Measurements from ENCODE around the gene UGP2. TPM values are rescaled to one million over a fixed set of nuclear protein-coding genes. Genes with fewer than 3 reads are reported as not detected.

Gene UGP2
- total and polyA plus RNA-seq, 2 donors (not counting 3 experiments of a cell fraction or from before 2014, with no cell fraction given), result 14.2 to 57.7 TPM

DNA sequence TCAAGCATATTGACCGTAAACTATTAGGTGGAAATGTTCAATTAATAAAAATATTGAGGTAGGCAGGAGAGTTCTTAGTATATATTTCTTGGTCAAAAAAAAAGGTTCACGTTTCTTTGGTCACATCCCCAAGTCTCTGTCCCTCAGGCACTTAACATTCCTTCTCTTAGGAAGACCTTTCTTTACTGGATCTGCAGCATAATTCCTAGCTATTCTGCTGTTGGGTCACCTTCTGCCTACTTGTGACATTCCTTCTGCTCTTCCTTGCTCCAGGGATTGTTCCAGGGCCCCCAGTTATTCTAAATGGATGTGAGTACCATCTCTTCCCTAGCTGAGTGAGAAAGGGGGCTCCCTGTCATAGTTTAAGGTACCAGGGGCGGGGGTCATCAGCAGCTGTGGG, 4.2 kb downstream of the UGP2 start:
- dilution Hi-C loops (cut with MboI; ENCODE audit: extremely low pct_ligation_motif_present, low sequenced_read_pairs) (no loop called here), intact Hi-C loops (cut with micrococcal nuclease) (no loop called here)
- Histone ChIP-seq H4K20me1 (replicated peaks; ENCODE audit: control insufficient read depth, extremely low read depth, insufficient read depth, low read length) (peaks cover 3% of the 10 kb centered on the region), H3K79me2 (ENCODE audit: control insufficient read depth, insufficient read depth, low read length) (peaks cover 73% of the 10 kb centered on the region), H2AFZ (ENCODE audit: low read depth, low read length) (no peak overlapping the region), H3K4me1 (ENCODE audit: control insufficient read depth, extremely low read depth, insufficient read depth, low read length) (peaks cover 8% of the 10 kb centered on the region), H3K36me3 (ENCODE audit: control insufficient read depth in 2 of 2, extremely low read depth in 1 of 2, insufficient read depth in 2 of 2, low read length in 2 of 2) (no peaks in the 10 kb centered on the region), H3K9ac (replicated peaks; ENCODE audit: extremely low read depth, insufficient read depth, low read length) (no peak overlapping the region), H3K27ac (ENCODE audit: insufficient read depth, low read depth, low read length) (no peak overlapping the region), H3K9me1 (replicated peaks; ENCODE audit: control insufficient read depth, extremely low read depth, insufficient read depth, low read length) (no peaks in the 10 kb centered on the region), H3K9me3 (replicated peaks; ENCODE audit: control insufficient read depth, insufficient read depth, low read length) (no peaks in the 10 kb centered on the region), H3K27me3 (ENCODE audit: control insufficient read depth in 2 of 2, insufficient read depth in 2 of 2, low read length in 2 of 2) (no peaks in the 10 kb centered on the region), H3K4me2 (ENCODE audit: insufficient read depth, low read length) (no peak overlapping the region), H3K4me3 (replicated peaks in 1 of 3; ENCODE audit: insufficient read depth in 1 of 3, low read depth in 1 of 3, low read length in 3 of 3) (no peak overlapping the region)
- TF ChIP-seq POLR2AphosphoS5 (IDR thresholded peaks at IDR 0.05; ENCODE audit: insufficient read depth, low read depth, low read length), result no peak
- TF ChIP-seq, protein P1, sequence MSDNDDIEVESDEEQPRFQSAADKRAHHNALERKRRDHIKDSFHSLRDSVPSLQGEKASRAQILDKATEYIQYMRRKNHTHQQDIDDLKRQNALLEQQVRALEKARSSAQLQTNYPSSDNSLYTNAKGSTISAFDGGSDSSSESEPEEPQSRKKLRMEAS (IDR thresholded peaks at IDR 0.05; ENCODE audit: insufficient read depth, insufficient read length), result no peak
- TF ChIP-seq POLR2A (IDR thresholded peaks at IDR 0.05; ENCODE audit: low read depth, low read length), result no peak
- no peak for TF ChIP-seq FOS (IDR thresholded peaks at IDR 0.05; ENCODE audit: borderline replicate concordance, insufficient read depth, low read length)
- TF ChIP-seq, protein P2, sequence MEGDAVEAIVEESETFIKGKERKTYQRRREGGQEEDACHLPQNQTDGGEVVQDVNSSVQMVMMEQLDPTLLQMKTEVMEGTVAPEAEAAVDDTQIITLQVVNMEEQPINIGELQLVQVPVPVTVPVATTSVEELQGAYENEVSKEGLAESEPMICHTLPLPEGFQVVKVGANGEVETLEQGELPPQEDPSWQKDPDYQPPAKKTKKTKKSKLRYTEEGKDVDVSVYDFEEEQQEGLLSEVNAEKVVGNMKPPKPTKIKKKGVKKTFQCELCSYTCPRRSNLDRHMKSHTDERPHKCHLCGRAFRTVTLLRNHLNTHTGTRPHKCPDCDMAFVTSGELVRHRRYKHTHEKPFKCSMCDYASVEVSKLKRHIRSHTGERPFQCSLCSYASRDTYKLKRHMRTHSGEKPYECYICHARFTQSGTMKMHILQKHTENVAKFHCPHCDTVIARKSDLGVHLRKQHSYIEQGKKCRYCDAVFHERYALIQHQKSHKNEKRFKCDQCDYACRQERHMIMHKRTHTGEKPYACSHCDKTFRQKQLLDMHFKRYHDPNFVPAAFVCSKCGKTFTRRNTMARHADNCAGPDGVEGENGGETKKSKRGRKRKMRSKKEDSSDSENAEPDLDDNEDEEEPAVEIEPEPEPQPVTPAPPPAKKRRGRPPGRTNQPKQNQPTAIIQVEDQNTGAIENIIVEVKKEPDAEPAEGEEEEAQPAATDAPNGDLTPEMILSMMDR (IDR thresholded peaks at IDR 0.05; ENCODE audit: extremely low read depth in 1 of 2, insufficient read depth in 1 of 2, low read depth in 1 of 2, low read length in 2 of 2), result no peak
- no peak for TF ChIP-seq JUN (IDR thresholded peaks at IDR 0.05; ENCODE audit: borderline replicate concordance, insufficient read depth, insufficient read length, low read depth)
- no peak for TF ChIP-seq GATA2 (IDR thresholded peaks at IDR 0.05; ENCODE audit: insufficient read depth, insufficient read length, low read depth, low read length)
- TF ChIP-seq MYC (IDR thresholded peaks at IDR 0.05; ENCODE audit: low read depth, low read length), result no peak
- no peak for TF ChIP-seq EZH2 (IDR thresholded peaks at IDR 0.05; ENCODE audit: borderline replicate concordance, low read depth, low read length, severe bottlenecking)
- no peak for DNase-seq (ENCODE audit: low read depth, low spot score)
- POLR2A ChIA-PET, result no interaction called here
- BruUV-seq (replicated peaks), result no TSS peak
- CTCF ChIA-PET, result interaction anchor here (1.4 to 3.5 kb wide), 4 partner anchors 8 to 147 kb away, joined by 3 to 23 read pairs (median 7); no protein-coding TSS in a partner anchor
- no peak for FAIRE-seq
